Upper lobe of right lung (tissue), 1 donor: ENCODE data around the gene TBC1D1. TPM values are rescaled to one million over a fixed set of nuclear protein-coding genes. Genes with fewer than 3 reads are reported as not detected.

Source experiments
- ATAC-seq: fragments of 200-7000 bp; cut with Tn5 transposase; one replicate; pipeline ENCODE4 v1.9.1; 2020; ENCODE audit warnings: mild to moderate bottlenecking, moderate library complexity
- DNase-seq: peaks from one replicate; pipeline ENCODE4 v3.0.0-alpha.2; 2020
- H3K27ac ChIP-seq: fragments of 200-600 bp; one replicate; pipeline ENCODE4 v1.8.0; 2022
- H3K27me3 ChIP-seq: fragments of 200-600 bp; one replicate; pipeline ENCODE4 v1.8.0; 2022; ENCODE audit warnings: mild to moderate bottlenecking
- H3K36me3 ChIP-seq: fragments of 200-600 bp; one replicate; pipeline ENCODE4 v1.8.0; 2022
- H3K4me1 ChIP-seq: fragments of 200-600 bp; one replicate; pipeline ENCODE4 v1.8.0; 2022
- H3K4me3 ChIP-seq: fragments of 200-600 bp; one replicate; pipeline ENCODE4 v1.8.0; 2022; ENCODE audit warnings: mild to moderate bottlenecking
- H3K9me3 ChIP-seq: fragments of 200-600 bp; one replicate; pipeline ENCODE4 v1.8.0; 2022
- intact Hi-C: fragments of 100-400 bp; cut with DNase I; formaldehyde crosslinking; loops from one replicate; pipeline ENCODE4 v1.11.0; 2022
- total RNA-seq: library from RNA; stranded (reverse); fragmentation: NEBNext Ultra II Directional; extraction: Animal tissue kit (Norgen Biotek cat#: 25700); gene quantifications from one replicate; pipeline ENCODE4 v1.2.1, GENCODE V29; 2021
- TF ChIP-seq, protein P1 (sequence below): fragments of 200-600 bp; IDR thresholded peaks from one replicate; pipeline ENCODE4 v1.8.0; 2022; ENCODE audit warnings: antibody characterized with exemption
- donor health status: DM: no; HTN: yes; CAD: no; lungs with severe emphysema.

Gene TBC1D1
- total RNA-seq, 1 donor from 2014 or later = 61.9 TPM

DNA sequence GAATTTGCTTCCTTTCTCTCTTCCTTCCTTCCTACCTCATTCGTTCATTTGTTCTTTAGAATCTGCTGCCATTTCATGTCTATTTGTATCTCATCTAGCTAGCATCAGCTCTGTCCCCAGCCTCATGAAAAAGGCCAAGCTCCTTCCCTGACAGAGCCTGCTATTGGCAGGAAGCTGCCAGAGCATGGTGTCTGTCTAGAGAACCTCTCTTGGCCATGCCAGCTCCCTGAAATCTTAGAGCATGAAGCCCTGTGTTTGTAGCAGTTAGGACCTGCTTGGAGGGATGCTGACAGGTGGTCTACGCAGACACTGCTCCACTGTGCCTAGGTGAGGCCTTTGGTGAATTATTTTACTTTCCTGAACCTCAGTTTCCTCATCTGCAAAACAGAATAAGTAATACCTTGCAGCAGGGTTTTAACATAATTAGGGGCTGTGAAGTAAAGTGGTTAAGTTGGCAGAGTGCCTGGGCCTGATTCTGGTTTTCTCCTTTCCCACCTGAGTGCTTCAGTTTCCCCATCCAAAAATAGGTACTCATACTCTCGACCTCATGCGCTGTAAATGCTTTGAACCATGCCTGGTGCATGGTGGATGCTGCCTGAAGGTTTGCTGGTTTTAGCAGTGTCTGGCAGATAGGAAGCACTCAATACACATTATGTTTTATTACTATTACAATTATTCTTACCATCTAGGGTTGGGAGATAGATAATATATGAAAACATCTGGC, 74.0 kb downstream of the TBC1D1 start:
- Histone ChIP-seq H3K4me1 (peaks cover 15% of the 10 kb centered on the region), H3K9me3 (no peaks in the 10 kb centered on the region), H3K27me3 (no peaks in the 10 kb centered on the region), H3K27ac (no peak overlapping the region), H3K4me3 (no peak overlapping the region), H3K36me3 (no peaks in the 10 kb centered on the region)
- intact Hi-C loops = no loop called here
- TF ChIP-seq, protein P1, sequence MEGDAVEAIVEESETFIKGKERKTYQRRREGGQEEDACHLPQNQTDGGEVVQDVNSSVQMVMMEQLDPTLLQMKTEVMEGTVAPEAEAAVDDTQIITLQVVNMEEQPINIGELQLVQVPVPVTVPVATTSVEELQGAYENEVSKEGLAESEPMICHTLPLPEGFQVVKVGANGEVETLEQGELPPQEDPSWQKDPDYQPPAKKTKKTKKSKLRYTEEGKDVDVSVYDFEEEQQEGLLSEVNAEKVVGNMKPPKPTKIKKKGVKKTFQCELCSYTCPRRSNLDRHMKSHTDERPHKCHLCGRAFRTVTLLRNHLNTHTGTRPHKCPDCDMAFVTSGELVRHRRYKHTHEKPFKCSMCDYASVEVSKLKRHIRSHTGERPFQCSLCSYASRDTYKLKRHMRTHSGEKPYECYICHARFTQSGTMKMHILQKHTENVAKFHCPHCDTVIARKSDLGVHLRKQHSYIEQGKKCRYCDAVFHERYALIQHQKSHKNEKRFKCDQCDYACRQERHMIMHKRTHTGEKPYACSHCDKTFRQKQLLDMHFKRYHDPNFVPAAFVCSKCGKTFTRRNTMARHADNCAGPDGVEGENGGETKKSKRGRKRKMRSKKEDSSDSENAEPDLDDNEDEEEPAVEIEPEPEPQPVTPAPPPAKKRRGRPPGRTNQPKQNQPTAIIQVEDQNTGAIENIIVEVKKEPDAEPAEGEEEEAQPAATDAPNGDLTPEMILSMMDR = no peak
- ATAC-seq (no peak), DNase-seq (no peak)

DNA sequence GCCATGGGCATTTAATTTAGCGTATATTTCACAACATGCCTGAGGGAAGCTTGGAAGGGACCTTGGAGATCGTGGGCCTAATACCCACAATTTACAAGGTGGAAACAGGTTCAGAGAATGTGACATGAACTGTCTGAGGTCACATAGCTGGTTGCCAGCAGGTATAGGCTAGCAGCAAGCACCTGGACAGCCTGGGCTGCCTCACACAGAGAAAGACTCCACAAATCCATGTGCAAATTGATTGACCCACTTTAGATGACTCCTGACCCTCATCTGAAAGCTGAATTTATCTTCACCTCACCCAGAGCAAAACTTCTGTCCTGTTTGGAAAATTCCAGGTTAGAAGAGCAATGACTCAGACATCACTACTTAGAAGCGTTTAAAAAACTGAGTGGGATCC, 75.2 kb downstream of the TBC1D1 start:
- TF ChIP-seq, protein P1 = no peak
- H3K27ac ChIP-seq = no peak overlapping the region

DNA sequence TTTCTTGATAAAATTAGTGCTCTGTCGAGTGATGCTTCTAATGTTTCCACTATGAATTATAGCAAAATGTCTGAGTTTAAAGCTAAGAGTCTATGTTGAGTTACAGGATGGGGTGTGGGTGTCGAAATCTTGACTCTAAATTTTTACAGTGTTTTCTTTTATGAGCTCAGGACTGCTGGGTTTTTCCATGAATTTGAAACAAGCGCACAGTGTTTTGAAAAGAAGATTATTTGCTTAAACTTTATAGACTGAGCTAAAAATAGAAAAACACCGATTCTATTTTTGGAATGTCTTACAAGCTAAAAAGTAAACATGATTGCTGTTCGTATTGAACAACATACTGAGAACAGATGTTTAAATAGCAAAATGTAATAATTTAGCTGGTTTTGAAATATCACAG, 76.9 kb downstream of the TBC1D1 start:
- Histone ChIP-seq H3K4me3 (no peak overlapping the region), H3K36me3 (no peaks in the 10 kb centered on the region), H3K9me3 (no peaks in the 10 kb centered on the region), H3K27me3 (no peaks in the 10 kb centered on the region), H3K4me1 (peaks cover 6% of the 10 kb centered on the region), H3K27ac (no peak overlapping the region)
- ATAC-seq = no peak
- intact Hi-C loops = no loop called here
- DNase-seq = no peak
- TF ChIP-seq, protein P1 = no peak

More for the DNA sequence above, 75.2 kb downstream of the TBC1D1 start:
- Histone ChIP-seq H3K4me3 (no peak overlapping the region), H3K36me3 (no peaks in the 10 kb centered on the region), H3K9me3 (no peaks in the 10 kb centered on the region), H3K4me1 (peaks cover 11% of the 10 kb centered on the region), H3K27me3 (no peaks in the 10 kb centered on the region)
- intact Hi-C loops = no loop called here
- no peak for DNase-seq
- ATAC-seq = no peak

DNA sequence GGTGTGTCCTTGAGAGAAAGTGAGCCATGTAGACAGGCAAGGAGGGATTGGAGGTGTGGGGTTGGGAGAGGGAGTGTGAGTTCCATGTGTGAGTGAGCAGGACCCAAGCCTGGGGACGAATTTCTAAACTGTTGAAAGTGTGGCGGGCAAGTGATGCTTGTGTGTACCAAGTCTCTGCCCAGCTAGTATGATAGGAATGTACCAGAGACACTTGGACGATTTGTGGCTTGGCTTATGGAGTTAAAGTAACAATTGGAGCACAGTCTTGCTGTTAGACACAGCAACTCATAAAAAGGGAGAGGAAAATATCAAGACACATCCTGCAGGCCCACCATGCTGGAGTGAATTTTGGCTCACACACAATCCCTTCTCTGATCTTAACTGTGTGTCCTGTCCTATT, 77.9 kb downstream of the TBC1D1 start:
- Histone ChIP-seq H3K9me3 (no peaks in the 10 kb centered on the region), H3K36me3 (no peaks in the 10 kb centered on the region), H3K27ac (no peak overlapping the region), H3K4me3 (no peak overlapping the region), H3K4me1 (peaks cover 6% of the 10 kb centered on the region), H3K27me3 (no peaks in the 10 kb centered on the region)
- ATAC-seq (no peak), DNase-seq (no peak)
- intact Hi-C loops = no loop called here
- TF ChIP-seq, protein P1 = no peak

DNA sequence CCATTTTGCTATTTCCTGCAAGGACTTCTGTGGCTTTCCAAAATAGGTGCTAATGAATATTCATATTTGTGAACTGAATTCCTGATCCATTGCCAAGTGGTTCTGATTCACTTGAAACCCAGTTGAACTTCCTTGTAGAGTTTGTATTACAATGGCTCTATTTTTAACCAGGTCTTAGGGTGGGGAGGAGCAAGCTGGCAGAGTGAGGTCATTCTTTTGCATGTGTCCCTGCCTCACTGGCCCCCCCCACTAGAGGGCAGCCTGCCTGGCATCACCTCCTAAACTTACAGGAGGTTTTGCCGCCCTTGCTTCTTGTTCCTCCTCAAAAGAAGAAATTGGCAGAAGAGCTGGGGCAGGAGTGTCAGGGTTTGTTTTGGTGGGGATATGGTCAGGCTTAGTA, 79.8 kb downstream of the TBC1D1 start:
- Histone ChIP-seq H3K27me3 (no peaks in the 10 kb centered on the region), H3K9me3 (no peaks in the 10 kb centered on the region), H3K4me1 (peaks cover 6% of the 10 kb centered on the region), H3K4me3 (no peak overlapping the region), H3K36me3 (no peaks in the 10 kb centered on the region), H3K27ac (peak overlapping the region; percentile 24)
- TF ChIP-seq, protein P1 = peak; percentile 62
- DNase-seq = peak; percentile 90
- ATAC-seq = peak; percentile 98
- intact Hi-C loops = no loop called here

DNA sequence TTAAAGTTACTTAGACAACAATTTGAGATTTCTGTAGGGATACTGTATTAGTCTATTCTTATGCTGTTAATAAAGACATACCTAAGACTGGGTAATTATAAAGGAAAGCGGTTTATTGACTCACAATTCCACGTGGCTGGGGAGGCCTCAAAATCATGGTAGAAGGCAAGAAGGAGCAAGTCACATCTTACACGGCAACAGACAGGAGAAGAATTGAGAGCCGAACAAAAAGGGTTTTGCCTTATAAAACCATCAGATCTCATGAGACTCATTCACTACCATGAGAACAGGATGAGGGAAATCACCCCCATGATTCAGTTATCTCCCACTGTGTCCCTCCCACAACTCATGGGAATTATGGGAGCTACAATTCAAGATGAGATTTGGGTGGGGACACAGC, 80.3 kb downstream of the TBC1D1 start:
- Histone ChIP-seq H3K9me3 (no peaks in the 10 kb centered on the region), H3K4me3 (no peak overlapping the region), H3K27me3 (no peaks in the 10 kb centered on the region), H3K4me1 (peaks cover 6% of the 10 kb centered on the region), H3K36me3 (no peaks in the 10 kb centered on the region), H3K27ac (no peak overlapping the region)
- DNase-seq (no peak), ATAC-seq (no peak)
- TF ChIP-seq, protein P1 = no peak
- intact Hi-C loops = no loop called here
